B cell (primary cell): ENCODE data around the gene FAM222A.

ENCODE experiments used
- EZH2 ChIP-seq: IDR thresholded peaks from 2 replicates; pipeline ENCODE4 v1.6.1; 2012; ENCODE audit warnings: borderline replicate concordance, low read depth, mild to moderate bottlenecking, moderate library complexity, low read length; ENCODE audit not compliant: insufficient read depth, poor library complexity, severe bottlenecking
- TF ChIP-seq, protein P1 (sequence below): fragments of 200-600 bp; IDR thresholded peaks from one replicate; pipeline ENCODE4 v1.8.0; 2022; ENCODE audit warnings: antibody characterized with exemption, mild to moderate bottlenecking

DNA sequence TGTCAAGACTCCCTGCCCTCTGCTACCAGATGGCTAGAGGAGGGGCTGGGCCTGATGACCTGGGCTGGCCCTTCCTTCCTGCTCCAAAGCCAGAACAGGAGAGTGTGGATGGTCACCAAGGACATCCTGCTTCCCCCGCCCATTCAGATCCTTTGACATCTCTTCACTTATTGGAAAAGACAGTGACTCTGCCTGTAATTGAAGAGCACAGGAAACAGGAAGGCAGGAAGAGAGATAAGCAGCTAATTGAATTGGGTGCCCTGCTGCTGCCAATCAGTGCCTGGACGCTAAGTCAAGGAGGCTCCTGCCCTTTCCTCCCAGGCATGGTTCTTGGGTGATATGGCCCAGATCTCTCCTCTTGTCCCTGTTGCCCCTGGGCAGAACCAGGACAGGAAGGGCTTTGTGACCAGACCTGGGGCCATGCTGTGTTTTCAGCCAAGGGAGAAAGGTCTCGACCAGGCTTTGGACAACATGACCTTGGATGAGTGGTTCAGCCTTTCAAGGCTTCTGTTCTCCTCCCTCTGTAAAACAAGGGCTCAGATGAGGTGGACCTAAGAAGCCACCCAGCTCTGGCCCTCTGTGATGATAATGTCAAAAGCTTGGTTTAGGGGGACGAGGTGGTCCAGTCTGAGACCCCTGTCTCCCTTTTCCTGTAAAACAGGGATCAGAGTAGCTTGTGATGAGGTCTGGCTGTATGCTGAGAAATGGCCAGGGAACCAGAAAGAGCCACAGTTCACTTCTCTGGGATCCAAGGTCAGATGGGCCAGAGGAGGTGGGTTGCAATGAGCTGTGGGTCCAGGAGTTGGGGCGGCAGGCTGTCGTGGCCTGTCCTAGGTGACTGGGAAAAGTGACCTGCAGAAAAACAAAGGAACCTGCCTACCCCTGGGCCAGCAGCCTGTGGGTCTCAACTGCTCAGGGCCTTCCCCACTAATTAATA is 38.8 kb downstream of the FAM222A start:
- TF ChIP-seq, protein P1, sequence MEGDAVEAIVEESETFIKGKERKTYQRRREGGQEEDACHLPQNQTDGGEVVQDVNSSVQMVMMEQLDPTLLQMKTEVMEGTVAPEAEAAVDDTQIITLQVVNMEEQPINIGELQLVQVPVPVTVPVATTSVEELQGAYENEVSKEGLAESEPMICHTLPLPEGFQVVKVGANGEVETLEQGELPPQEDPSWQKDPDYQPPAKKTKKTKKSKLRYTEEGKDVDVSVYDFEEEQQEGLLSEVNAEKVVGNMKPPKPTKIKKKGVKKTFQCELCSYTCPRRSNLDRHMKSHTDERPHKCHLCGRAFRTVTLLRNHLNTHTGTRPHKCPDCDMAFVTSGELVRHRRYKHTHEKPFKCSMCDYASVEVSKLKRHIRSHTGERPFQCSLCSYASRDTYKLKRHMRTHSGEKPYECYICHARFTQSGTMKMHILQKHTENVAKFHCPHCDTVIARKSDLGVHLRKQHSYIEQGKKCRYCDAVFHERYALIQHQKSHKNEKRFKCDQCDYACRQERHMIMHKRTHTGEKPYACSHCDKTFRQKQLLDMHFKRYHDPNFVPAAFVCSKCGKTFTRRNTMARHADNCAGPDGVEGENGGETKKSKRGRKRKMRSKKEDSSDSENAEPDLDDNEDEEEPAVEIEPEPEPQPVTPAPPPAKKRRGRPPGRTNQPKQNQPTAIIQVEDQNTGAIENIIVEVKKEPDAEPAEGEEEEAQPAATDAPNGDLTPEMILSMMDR, result no peak
- TF ChIP-seq EZH2, result no peak
